Thoracic aorta endothelial cell (primary cell): ENCODE data around the gene TMEM41A. TPM values are rescaled to one million over a fixed set of nuclear protein-coding genes. Genes with fewer than 3 reads are reported as not detected.

ENCODE experiments used
- total RNA-seq: library from RNA; depleted of rRNA; stranded (reverse); fragments of >200 nt; gene quantifications from 2 replicates; pipeline ENCODE4 v1.2.3, GENCODE V29; 2012

The TMEM41A gene
- total RNA-seq = 14.9 and 15.9 TPM in 2 replicates

GRCh38 chr3:185498503-185499396 is at the start of gene TMEM41A:
TMEM41A (minus strand) TSS chr3:185499035; CDS start chr3:185498961, 74 bp downstream.

Other genes with a start within 250 kb of the TMEM41A start
- 4.4 and 4.7 TPM in 2 replicates for gene EHHADH, start 245.0 kb downstream of the TMEM41A start, total RNA-seq
- 18.6 and 25.8 TPM in 2 replicates for gene MAP3K13, start 135.9 kb downstream of the TMEM41A start, total RNA-seq
- 0.07 and 0.40 TPM in 2 replicates for gene LIPH, start 53.6 kb upstream of the TMEM41A start, total RNA-seq
- gene SENP2, start 87.3 kb upstream of the TMEM41A start, total RNA-seq = 44.8 and 50.4 TPM in 2 replicates